HG03457 (cell line): Measurements from ENCODE around the gene TNFRSF4.

ENCODE experiments used
- ATAC-seq: cut with Tn5 transposase; IDR thresholded peaks from one replicate; pipeline ENCODE4 v1.9.1; 2021; ENCODE audit warnings: moderate number of reproducible peaks; ENCODE audit not compliant: unreplicated experiment

TNFRSF4 gene

GRCh38 chr1:1245817-1246576 is 32.0 kb upstream of the TNFRSF4 start:
- ATAC-seq = no peak

- no peak for ATAC-seq
Measured at GRCh38 chr1:1245178-1245816, 31.3 kb upstream of the TNFRSF4 start.

GRCh38 chr1:1244192-1244811 is 30.3 kb upstream of the TNFRSF4 start:
- no peak for ATAC-seq

GRCh38 chr1:1243807-1244191 is 29.8 kb upstream of the TNFRSF4 start:
- no peak for ATAC-seq

DNA sequence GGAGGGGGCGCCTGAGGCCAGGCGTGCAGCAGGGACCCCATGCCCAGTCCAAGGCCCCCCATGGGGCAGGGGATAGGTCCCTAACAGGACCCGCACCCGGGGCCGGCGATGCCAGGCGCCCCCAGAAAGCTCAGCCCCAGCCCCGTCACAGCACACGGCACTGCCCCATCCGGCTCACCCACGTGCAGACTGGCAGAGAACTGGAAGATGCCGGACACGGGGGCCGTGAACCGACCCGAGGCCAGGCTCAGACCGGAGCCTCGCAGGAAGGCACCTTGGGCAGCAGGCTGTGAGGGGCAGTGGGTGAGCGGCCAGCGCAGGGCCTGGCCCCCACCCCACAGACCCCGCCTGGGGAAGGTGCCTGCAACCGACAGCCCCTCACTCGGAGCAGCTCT is 29.3 kb upstream of the TNFRSF4 start:
- no peak for ATAC-seq

GRCh38 chr1:1242461-1243265 is 28.7 kb upstream of the TNFRSF4 start:
- ATAC-seq = no peak

DNA sequence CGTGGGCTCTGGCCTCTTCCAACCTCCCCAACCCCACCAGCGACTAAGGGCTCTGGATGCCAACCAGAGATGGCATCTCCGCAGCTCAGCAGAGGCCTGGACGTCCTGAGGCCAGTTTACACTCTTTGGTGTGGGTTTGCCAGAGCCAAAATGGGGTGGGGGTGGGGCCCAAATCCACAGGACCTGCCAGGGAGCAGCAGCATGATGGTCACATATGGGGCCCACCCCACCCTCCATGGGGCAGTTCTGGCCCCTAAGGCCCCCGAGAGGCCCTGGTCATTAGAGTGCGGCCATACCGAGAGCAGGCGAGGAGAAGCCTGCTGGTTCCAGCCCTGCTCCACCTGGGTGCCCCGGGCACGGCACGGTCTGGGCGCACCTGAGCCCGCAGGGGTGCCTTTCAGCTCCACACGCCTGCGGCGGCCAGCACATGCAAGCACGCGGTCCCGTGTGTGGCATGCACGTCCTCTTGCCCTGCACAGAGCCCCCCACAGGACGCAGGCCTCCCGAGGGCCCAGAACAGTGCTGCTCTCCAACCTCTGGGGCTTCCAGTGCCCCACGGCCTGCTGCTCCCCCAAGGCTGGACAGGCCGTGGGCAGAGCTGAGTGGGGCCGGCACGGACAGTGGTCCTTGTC is 27.8 kb upstream of the TNFRSF4 start:
- ATAC-seq = no peak

- no peak for ATAC-seq
Measured at GRCh38 chr1:1240822-1241587, 27.1 kb upstream of the TNFRSF4 start.

- ATAC-seq = no peak
Measured at GRCh38 chr1:1240348-1240732, 26.4 kb upstream of the TNFRSF4 start.

DNA sequence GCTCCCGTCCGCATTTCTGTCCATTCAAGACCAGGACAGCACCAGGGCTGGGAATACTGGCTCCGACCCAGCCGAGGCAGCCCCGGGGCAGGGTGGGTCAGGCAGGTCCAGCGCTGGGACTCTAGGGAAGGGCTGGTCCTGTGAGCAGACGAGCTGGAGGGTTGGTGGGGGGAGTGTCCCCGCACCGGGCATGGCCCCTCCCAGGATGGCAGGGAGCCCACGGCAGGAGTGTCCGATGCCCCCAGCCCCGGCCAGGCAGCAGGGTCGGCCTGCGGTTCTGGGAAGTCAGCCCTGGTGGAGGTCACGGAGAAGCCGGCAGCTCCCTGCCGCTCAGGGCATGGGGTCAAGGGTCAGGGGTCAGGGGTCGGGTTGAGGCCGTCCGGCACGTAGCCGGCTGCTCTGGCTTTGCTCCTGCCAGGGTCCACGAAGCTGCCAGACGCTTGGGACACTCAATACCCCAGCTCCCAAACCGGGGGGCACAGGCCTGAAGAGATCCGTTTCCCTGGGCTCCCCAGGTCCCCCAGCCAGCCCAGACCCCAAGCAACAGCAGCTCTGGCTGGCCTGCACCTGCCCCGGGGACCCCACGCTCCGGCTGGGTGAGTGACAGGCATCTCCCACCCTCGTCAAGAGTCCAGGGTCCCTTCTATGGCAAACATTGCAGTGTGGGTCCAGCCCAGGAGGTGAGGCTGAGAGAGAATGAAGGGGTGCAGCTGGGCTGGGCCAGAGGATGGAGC is 25.8 kb upstream of the TNFRSF4 start:
- ATAC-seq = no peak

GRCh38 chr1:1239227-1239613 is 25.3 kb upstream of the TNFRSF4 start:
- ATAC-seq = no peak

- no peak for ATAC-seq
Measured at GRCh38 chr1:1238702-1239178, 24.8 kb upstream of the TNFRSF4 start.

DNA sequence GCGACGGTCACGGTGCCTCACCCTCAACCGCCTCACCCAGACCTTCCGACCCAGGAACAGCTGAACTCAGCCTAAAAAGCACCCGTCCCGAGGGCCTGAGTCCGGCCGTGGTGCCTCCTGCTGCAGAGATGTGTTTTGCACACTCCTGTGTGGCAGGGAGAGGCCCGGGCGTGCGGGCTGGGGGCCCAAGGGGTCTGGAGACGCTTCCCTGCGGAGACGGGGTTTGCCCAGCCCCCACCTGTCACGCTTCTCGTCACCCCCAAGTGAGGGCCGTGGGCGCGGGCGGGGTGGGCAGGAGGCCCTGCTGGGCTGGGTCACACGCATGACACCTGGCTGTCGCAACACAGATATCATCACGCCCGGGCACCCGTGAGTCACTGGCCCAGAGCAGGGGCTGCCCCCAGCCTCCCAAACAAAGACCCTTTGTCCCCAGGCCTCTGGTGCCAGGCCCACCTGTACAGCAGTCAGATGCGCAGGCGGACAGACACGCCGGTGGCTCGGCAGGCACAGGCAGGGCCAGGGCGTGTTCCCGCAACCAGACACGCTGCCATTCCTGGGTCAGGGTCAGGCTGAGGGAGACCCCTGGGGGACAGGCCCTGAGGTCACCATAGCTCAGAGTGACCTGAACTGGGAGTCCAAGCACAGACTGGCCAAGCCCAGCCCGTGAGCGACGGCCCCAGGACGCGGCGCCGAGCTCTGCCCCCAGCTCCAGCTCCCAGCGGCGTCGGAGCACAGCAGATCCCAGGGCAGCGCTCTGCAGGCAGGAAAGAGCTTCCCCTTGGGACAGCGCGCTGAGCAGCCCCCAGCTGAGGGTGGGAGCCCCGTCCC is 24.1 kb upstream of the TNFRSF4 start:
- ATAC-seq = no peak

GRCh38 chr1:1236945-1237873 is 23.3 kb upstream of the TNFRSF4 start:
- no peak for ATAC-seq

DNA sequence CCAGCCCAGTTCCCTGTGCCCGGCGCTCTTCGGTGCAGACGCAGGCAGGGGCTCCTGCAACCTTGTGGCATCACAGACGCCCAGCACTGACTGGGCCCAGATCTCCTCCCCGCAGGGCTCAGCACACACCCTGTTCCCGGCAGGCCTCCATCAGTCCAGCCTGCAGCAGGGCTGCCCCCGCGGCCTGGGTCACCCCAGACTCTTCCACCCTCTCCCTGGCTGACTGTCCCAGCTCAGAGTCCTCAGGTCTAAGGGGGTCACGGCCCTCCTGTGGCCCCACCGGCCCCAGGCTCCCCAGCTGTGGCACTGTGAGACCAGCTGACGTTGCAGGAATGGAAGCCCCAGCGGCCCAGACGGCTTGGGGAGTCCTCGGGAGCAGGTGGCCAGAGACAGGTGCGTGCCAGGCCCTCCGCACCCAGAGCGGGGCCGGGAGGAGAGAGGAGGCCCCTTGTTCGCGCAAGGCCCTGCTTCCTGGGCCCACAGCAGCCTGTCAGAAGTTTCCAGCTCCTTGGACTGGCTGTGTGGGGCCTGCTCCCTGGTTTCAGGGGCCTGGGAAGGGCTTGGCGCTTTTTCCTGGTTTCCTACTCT is 22.3 kb upstream of the TNFRSF4 start:
- ATAC-seq = no peak

DNA sequence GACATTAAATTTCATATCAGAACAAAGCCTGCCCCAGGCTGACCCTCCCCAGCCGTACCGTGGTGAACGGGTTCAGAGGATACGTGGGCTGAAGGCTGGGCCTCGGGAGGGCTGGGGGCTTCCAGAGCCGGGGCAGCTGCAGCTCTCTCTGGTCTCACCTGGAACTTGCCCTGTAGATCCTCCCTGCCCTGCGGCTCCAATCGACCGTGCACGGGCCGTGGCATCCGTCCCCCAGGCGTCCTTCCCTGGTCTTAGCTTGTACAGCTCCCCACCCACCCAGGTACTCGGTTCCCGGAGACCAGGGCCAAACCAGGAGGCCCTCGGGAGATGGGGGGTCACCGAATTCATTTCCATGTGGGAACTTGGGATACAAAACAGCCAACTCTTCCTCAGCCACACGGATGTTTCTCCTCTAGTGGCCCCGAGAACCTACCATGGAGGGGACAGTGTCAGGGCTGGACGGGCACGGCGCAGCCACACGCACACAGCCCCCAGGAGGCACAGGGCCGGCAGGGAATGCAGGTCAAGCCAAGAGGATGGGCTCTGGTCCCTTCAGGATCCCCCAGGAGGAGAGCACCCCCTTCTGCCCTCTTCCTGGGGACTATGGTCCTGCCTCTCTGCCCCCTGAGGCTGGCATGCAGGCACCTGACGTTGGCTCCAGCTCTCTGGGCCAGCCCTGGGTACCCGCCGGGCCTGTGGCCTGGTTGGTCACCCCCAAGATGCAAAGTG is 21.2 kb upstream of the TNFRSF4 start:
- ATAC-seq = no peak
